ENCODE results near the gene ANXA8L1. TPM values are rescaled to one million over a fixed set of nuclear protein-coding genes. Genes with fewer than 3 reads are reported as not detected.
"Not testable (repeated sequence)": the region's sequence is repeated elsewhere in the genome, so short reads cannot be mapped to it uniquely, and the experiment has no call there.

ANXA8L1 gene
- total RNA-seq, 1 donor from 2014 or later = not detected

GRCh38 chr10:46415291-46415690, 39.7 kb downstream of the ANXA8L1 start:
- H3K27me3 Mint-ChIP-seq (ENCODE audit: low read depth); H3K9me3 Mint-ChIP-seq; DNase-seq (ENCODE audit: low spot score); H3K36me3 Mint-ChIP-seq (ENCODE audit: low read depth); H3K27ac Mint-ChIP-seq; H3K4me1 Mint-ChIP-seq (ENCODE audit: low read depth); H3K4me3 Mint-ChIP-seq (ENCODE audit: low read depth); intact Hi-C loops (cut with micrococcal nuclease): not testable (repeated sequence)

- H3K27me3 Mint-ChIP-seq (ENCODE audit: low read depth); H3K27ac Mint-ChIP-seq; intact Hi-C loops (cut with micrococcal nuclease): not testable (repeated sequence)
Measured at GRCh38 chr10:46418283-46418682, 42.7 kb downstream of the ANXA8L1 start.

GRCh38 chr10:46419570-46420379, 44.2 kb downstream of the ANXA8L1 start:
- intact Hi-C loops (cut with micrococcal nuclease); H3K9me3 Mint-ChIP-seq; DNase-seq (ENCODE audit: low spot score); H3K36me3 Mint-ChIP-seq (ENCODE audit: low read depth); H3K4me3 Mint-ChIP-seq (ENCODE audit: low read depth); H3K4me1 Mint-ChIP-seq (ENCODE audit: low read depth); H3K27ac Mint-ChIP-seq; H3K27me3 Mint-ChIP-seq (ENCODE audit: low read depth): not testable (repeated sequence)

More at GRCh38 chr10:46418283-46418682, 42.7 kb downstream of the ANXA8L1 start:
- not testable (repeated sequence) for H3K36me3 Mint-ChIP-seq (ENCODE audit: low read depth); H3K4me1 Mint-ChIP-seq (ENCODE audit: low read depth); H3K4me3 Mint-ChIP-seq (ENCODE audit: low read depth); H3K9me3 Mint-ChIP-seq; DNase-seq (ENCODE audit: low spot score)

- intact Hi-C loops (cut with micrococcal nuclease); H3K4me1 Mint-ChIP-seq (ENCODE audit: low read depth); DNase-seq (ENCODE audit: low spot score); H3K4me3 Mint-ChIP-seq (ENCODE audit: low read depth); H3K36me3 Mint-ChIP-seq (ENCODE audit: low read depth); H3K27ac Mint-ChIP-seq; H3K9me3 Mint-ChIP-seq; H3K27me3 Mint-ChIP-seq (ENCODE audit: low read depth): not testable (repeated sequence)
Measured at GRCh38 chr10:46423550-46423949, 48.0 kb downstream of the ANXA8L1 start.

- H3K4me1 Mint-ChIP-seq (ENCODE audit: low read depth); DNase-seq (ENCODE audit: low spot score); H3K4me3 Mint-ChIP-seq (ENCODE audit: low read depth); H3K27ac Mint-ChIP-seq; intact Hi-C loops (cut with micrococcal nuclease); H3K36me3 Mint-ChIP-seq (ENCODE audit: low read depth); H3K9me3 Mint-ChIP-seq; H3K27me3 Mint-ChIP-seq (ENCODE audit: low read depth): not testable (repeated sequence)
Measured at GRCh38 chr10:46440942-46441341, 65.4 kb downstream of the ANXA8L1 start.

Other genes starting within 250 kb of the ANXA8L1 start
- not detected in 2 replicates for gene ANTXRL, start 88.8 kb upstream of the ANXA8L1 start, total RNA-seq
- gene NPY4R, start 90.2 kb downstream of the ANXA8L1 start, total RNA-seq = not detected in 2 replicates
- gene GPRIN2, start 180.9 kb downstream of the ANXA8L1 start, total RNA-seq = not detected in 2 replicates
- 1.5 TPM in 2 replicates for gene SYT15, start 203.4 kb downstream of the ANXA8L1 start, total RNA-seq